SK-MEL-5 (cell line): ENCODE data around the gene ITGAV. TPM values are rescaled to one million over a fixed set of nuclear protein-coding genes. Genes with fewer than 3 reads are reported as not detected.
"Not testable (repeated sequence)": the region's sequence is repeated elsewhere in the genome, so short reads cannot be mapped to it uniquely, and the experiment has no call there.

Source experiments
- DNase-seq: peaks from one replicate; pipeline ENCODE4 v3.0.0-alpha.2; 2016; ENCODE audit warnings: low read depth, low spot score
- in situ Hi-C: cut with HindIII; loops from 2 replicates; pipeline ENCODE4 v1.10.0; 2016; ENCODE audit warnings: low sequenced_read_pairs, high pct_unique_total_duplicates, low pct_unique_long_range_greater_than_20kb
- polyA plus RNA-seq, 2 experiments: library from polyadenylated mRNA; depleted of rRNA; stranded (reverse); fragments of >200 nt; gene quantifications; 2 replicates each; pipeline ENCODE4 v1.2.3, GENCODE V29; 2015
- total RNA-seq: library from RNA; depleted of rRNA; stranded (reverse); fragments of >200 nt; shearing (Covaris generic); gene quantifications from 2 replicates; pipeline ENCODE4 v1.2.3, GENCODE V29; 2014; rRNA removed

ITGAV gene
- total RNA-seq: 63.4 and 78.0 TPM in 2 replicates
- polyA plus RNA-seq (2015; cell fraction: cytosol; rRNA removed): 43.8 and 63.9 TPM in 2 replicates
- polyA plus RNA-seq (2015; cell fraction: nucleus; rRNA removed): 59.6 and 82.6 TPM in 2 replicates

DNA sequence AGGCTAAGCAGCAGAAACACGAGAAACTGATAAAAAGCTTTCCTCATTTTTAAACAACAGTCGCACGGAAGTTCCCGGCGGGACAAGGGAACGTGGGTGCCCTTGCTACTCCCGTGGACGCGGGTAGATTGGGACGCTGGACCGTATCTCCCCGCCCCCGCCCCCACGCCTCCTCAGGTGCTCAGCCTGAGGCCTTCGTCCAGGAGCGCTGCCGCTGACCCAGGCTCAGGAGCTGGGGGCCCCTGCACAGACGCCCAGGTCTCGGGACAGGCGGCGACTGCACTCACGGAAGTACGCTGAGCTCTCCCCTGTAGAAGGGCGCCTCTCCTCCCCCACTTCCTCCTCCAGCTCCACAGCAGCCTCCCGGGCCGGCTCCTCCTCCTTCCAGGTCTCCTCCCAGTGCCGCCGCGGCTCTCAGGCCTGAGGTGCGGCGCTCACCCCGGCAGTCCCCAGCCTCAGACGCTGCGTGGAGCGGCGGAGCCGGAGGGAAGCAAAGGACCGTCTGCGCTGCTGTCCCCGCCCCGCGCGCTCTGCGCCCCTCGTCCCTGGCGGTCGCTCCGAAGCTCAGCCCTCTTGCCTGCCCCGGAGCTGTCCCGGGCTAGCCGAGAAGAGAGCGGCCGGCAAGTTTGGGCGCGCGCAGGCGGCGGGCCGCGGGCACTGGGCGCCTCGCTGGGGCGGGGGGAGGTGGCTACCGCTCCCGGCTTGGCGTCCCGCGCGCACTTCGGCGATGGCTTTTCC is at the start of gene ITGAV:
ITGAV (plus strand) TSS at position 445 of the 738 bp plus-strand sequence; CDS start at position 728, 283 bp downstream.
- in situ Hi-C loops: no loop called here
- peak; percentile 90 for DNase-seq

- in situ Hi-C loops: no loop called here
- DNase-seq: no peak
Measured at GRCh38 chr2:186540941-186541340, 48.9 kb upstream of the ITGAV start.

DNA sequence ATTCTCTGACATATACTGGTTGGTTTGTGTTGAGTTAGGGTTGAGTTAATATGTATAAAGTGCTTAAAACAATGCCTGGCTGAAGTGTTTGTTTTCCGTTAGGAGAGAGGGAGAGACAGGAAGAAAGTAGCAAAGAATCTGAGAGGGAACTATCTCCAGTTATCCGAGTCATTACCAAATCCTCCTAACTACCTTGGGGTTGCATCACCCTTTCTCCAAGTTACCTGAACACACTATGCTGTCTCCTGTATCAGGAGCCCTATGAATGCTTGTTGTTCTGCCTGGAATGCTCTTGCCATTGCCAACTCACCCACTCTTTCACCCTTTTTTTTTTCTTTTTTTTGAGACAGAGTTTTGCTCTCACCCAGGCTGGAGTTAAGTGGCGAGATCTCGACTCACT is 47.9 kb upstream of the ITGAV start:
- in situ Hi-C loops: no loop called here
- no peak for DNase-seq

DNA sequence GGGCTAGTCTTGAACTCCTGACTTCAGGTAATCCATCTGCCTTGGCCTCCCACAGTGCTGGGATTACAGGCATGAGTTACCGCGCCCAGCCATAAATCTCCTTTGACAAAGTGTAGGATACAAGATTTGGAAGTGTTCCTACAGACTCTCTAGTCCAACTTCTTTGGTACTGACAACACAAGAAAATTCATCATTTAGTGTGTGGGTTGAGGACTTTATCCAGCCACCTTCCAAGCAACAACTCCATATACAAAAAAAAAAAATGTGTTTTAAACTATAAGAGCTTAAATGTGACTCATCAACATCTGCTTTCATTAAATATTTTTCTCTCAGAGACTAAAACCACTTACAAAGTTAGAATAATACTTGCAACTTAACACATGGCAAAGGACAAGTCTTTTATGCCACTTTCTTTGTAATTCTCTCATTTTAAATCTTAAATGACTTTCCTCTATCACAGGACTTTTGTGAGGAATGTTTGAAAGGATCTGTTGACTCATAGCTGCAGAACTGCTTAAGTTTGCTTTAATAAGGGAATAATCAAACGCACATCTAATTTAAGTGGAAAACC is 46.2 kb upstream of the ITGAV start:
- no peak for DNase-seq

GRCh38 chr2:186544255-186544675 is 45.6 kb upstream of the ITGAV start:
- DNase-seq: peak; percentile 50
- in situ Hi-C loops: no loop called here

More for the DNA sequence above, 46.2 kb upstream of the ITGAV start:
- in situ Hi-C loops: no loop called here

DNA sequence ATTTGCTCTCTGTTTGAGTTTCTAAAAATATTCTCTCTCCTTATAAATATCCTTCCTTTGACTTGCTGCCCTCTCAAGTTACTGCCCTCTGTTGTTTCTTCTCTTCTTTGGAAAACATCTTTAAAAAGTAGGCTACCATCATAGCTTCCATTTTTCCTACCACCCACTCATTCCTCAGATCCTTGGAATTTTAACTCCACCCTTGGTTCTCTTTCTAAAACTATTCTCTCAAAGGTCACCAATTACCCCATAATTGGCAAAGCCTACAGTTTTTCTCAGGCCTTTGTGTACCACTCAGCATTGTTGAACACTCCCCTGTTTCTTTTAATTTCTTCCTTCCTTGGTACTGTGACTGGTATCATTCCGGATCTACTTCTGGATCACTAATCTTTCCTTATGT is 43.0 kb upstream of the ITGAV start:
- in situ Hi-C loops: no loop called here
- no peak for DNase-seq

DNA sequence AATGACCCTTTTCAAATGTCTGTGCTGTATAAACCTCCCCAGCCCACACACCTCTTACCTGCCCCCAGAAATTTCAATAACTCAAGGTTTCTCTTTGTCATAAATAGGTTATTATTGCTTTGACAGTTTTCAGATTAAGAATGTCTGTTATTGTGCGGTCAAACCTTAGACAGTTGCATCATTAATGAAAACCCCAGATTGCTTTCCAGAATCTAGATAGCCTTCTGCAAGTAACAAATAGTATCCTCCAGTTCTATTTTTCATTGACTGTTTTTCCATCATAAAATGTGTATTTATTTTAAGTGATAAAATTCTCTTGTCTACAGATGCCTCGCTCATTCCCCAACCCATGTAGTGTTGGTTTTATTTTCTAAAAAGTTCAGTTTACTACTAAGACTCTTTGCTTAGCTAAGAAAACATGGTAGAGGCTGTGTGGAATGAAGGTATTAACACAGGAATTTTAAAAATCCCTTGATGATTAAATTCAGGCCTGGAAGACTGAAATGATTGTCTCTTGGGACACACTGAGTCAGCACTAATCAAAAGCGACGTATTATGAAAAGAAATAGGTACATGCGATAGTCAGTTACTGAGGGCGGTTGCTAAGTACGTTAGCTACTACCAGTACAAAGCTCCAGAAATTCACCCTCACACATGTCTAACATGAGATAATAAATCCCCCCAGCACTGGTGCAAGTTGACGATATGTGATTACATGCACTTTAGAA is 38.4 kb upstream of the ITGAV start:
- in situ Hi-C loops: no loop called here
- DNase-seq: no peak

- no peak for DNase-seq
- in situ Hi-C loops: no loop called here
Measured at GRCh38 chr2:186554429-186554828, 35.4 kb upstream of the ITGAV start.

GRCh38 chr2:186554850-186555671 is 34.8 kb upstream of the ITGAV start:
- in situ Hi-C loops: no loop called here
- peak; percentile 18 for DNase-seq

- in situ Hi-C loops: no loop called here
Measured at GRCh38 chr2:186558512-186559276, 31.2 kb upstream of the ITGAV start.

GRCh38 chr2:186559370-186559769 is 30.5 kb upstream of the ITGAV start:
- in situ Hi-C loops: no loop called here

More at GRCh38 chr2:186558512-186559276, 31.2 kb upstream of the ITGAV start:
- no peak for DNase-seq

DNA sequence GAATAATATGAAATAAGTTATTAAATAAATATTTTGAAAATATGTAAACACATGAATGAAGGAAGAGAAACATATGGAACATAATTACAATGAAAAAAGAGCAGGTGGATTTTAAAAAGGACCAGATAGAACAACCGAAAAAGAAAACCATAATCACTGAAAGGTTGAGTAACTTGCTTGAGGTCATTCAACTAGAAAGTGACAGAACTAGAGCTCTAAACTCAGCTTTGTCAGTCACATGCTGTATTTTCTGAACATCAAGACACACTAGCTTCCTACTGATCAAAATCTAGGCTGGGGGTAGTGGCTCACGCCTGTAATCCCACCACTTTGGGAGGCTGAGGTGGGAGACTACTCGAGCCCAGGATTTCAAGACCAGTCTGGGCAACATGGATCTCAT is 30.0 kb upstream of the ITGAV start:
- DNase-seq: no peak
- in situ Hi-C loops: no loop called here

More at GRCh38 chr2:186559370-186559769, 30.5 kb upstream of the ITGAV start:
- DNase-seq: no peak

DNA sequence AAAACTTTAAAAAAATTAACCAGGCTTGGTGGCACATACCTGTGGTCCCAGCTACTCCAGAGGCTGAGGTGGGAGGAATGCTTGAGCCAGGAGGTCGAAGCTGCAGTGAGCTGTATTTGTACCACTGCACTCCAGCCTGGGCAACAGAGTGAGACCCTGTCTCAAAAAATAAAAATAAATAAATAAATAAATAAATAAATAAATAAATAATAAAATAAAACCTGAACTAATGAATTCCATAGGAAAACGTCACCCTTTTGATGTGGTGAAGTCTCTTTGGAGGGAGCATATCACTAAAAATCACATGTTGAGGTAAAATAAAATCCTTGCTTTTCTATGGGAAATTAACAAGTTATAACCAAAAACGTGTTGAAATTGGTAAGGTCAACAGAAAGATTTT is 29.6 kb upstream of the ITGAV start:
- DNase-seq: no peak
- in situ Hi-C loops: no loop called here

DNA sequence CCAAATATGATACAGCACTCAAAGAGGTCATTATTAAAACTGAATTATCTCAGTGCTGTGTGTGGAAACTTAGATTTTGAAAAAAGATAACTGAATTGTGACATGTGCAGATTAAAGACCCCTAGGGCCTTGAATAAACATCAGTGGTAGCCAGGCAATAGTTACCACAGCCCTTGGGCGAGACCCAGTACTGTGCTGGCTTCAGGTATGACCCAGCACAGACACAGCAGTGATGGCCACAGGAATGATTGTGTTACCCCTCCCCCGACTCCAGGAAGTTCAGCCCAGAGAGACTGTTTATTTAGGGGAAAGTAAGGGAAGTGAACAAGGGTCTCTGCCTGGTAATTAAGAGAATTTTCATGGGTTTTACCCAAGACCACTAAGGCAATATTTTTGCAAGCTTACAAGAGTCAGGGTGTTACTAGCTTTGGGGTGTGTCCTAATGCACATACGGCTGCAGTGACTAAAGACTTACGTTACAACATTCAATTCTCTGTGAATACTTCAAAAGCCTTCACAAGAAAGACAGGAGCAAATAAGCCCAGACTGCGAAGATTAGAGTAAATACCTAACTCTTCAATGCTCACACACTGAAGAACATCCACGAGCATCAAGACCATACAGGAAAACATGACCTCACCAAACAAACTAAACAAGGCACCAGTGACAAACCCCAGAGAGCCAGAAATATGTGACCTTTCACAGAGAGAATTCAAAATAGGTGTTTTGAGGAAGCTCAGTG is 28.2 kb upstream of the ITGAV start:
- no peak for DNase-seq
- in situ Hi-C loops: no loop called here

DNA sequence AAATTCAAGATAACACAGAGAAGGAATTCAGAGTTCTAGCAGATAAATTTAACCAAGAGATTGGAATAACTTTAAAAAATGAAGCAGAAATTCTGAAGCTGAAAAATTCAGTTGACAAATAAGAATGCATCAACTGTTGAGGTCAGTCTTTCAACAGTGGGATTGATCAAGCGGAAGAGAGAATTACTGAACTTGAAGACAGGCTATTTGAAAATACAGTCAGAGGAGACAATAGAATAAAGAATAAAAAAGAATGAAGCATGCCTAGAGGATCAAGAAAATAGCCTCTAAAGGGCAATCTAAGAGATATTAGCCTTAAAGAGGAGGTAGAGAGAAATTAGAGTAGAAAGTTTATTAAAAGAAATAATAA is 27.7 kb upstream of the ITGAV start:
- in situ Hi-C loops: no loop called here
- no peak for DNase-seq

DNA sequence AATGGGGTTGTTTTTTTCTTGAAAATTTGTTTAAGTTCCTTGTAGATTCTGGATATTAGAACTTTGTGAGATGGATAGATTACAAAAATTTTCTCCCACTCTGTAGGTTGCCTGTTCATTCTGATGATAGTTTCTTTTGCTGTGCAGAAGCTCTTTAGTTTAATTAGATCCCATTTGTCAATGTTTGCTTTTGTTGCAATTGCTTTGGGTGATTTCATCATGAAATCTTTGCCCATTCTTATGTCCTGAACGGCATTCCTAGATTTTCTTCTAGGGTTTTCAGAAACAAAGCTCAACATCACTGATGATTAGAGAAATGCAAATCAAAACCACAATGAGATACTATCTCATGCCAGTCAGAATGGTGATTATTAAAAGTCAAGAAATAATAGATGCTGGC is 21.3 kb upstream of the ITGAV start:
- DNase-seq, in situ Hi-C loops: not testable (repeated sequence)
